WTC11 (cell line): ENCODE results near the gene OSBPL10.

ENCODE experiments used
- CREM ChIP-seq: sonication (generic); formaldehyde crosslinking; IDR thresholded peaks from 2 replicates; pipeline ENCODE4 v1.8.1; 2022; ENCODE audit warnings: mild to moderate bottlenecking, missing genetic modification reagents, moderate library complexity
- JAZF1 ChIP-seq: fragments of 250-450 bp; sonication (Bioruptor Pico); IDR thresholded peaks from 2 replicates; pipeline ENCODE4 v1.9.0; 2021; ENCODE audit warnings: moderate library complexity, mild to moderate bottlenecking, inconsistent platforms
- SMAD4 ChIP-seq: sonication (generic); formaldehyde crosslinking; IDR thresholded peaks from 2 replicates; pipeline ENCODE4 v1.8.0; 2022; ENCODE audit warnings: mild to moderate bottlenecking, missing genetic modification reagents
- SP1 ChIP-seq: sonication (generic); formaldehyde crosslinking; conservative IDR thresholded peaks from 2 replicates; pipeline ENCODE4 v1.8.1; 2022; ENCODE audit warnings: missing genetic modification reagents
- TF ChIP-seq, protein P1 (sequence below): sonication (generic); formaldehyde crosslinking; IDR thresholded peaks from 2 replicates; pipeline ENCODE4 v1.8.1; 2022; ENCODE audit warnings: low read depth, missing genetic modification reagents, borderline replicate concordance
- TF ChIP-seq, protein P2 (sequence below): fragments of 200-600 bp; IDR thresholded peaks from 2 replicates; pipeline ENCODE4 v1.8.0; 2022; ENCODE audit warnings: antibody characterized with exemption

DNA sequence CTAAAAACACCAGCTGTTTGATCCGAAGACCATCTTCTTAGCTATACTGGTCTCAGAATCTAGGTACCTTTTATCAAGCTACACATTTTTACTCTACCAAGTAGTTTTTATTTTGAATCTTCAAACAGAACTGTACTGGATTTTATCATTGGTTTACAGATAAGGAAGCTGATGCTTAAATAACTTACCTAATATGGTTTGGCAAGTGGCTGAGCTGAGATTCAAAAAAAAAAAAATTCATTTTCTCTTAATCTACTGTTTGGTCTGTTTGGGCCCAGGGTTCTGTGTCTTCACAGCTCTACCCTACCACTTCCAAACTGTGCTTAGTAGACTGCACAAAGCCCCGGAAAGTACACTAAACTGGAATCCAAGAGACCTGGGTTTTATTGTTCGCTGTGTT lies 36.2 kb upstream of the OSBPL10 start:
- TF ChIP-seq, protein P1, sequence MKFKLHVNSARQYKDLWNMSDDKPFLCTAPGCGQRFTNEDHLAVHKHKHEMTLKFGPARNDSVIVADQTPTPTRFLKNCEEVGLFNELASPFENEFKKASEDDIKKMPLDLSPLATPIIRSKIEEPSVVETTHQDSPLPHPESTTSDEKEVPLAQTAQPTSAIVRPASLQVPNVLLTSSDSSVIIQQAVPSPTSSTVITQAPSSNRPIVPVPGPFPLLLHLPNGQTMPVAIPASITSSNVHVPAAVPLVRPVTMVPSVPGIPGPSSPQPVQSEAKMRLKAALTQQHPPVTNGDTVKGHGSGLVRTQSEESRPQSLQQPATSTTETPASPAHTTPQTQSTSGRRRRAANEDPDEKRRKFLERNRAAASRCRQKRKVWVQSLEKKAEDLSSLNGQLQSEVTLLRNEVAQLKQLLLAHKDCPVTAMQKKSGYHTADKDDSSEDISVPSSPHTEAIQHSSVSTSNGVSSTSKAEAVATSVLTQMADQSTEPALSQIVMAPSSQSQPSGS (CRISPR knock-in tag), result no peak
- TF ChIP-seq, protein P2, sequence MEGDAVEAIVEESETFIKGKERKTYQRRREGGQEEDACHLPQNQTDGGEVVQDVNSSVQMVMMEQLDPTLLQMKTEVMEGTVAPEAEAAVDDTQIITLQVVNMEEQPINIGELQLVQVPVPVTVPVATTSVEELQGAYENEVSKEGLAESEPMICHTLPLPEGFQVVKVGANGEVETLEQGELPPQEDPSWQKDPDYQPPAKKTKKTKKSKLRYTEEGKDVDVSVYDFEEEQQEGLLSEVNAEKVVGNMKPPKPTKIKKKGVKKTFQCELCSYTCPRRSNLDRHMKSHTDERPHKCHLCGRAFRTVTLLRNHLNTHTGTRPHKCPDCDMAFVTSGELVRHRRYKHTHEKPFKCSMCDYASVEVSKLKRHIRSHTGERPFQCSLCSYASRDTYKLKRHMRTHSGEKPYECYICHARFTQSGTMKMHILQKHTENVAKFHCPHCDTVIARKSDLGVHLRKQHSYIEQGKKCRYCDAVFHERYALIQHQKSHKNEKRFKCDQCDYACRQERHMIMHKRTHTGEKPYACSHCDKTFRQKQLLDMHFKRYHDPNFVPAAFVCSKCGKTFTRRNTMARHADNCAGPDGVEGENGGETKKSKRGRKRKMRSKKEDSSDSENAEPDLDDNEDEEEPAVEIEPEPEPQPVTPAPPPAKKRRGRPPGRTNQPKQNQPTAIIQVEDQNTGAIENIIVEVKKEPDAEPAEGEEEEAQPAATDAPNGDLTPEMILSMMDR, result no peak
- TF ChIP-seq SMAD4 (CRISPR knock-in tag), result no peak
- TF ChIP-seq CREM (CRISPR knock-in tag), result no peak
- TF ChIP-seq JAZF1, result no peak
- TF ChIP-seq SP1 (CRISPR knock-in tag), result no peak
